OCI-LY7 (cell line): ENCODE data around the gene AMBP.

Source experiments
- CTCF ChIP-seq: fragments of 200-600 bp; sonication (generic); conservative IDR thresholded peaks from 2 replicates; pipeline ENCODE4 v1.5.1; 2014; ENCODE audit warnings: mild to moderate bottlenecking, antibody characterized with exemption, low read length, moderate library complexity, mixed read lengths
- EZH2phosphoT487 ChIP-seq: fragments of 200-600 bp; sonication (generic); IDR thresholded peaks from 2 replicates; pipeline ENCODE4 v1.6.1; 2018; ENCODE audit warnings: low read depth, borderline replicate concordance, mild to moderate bottlenecking, mixed run types, antibody characterized with exemption, low read length, moderate library complexity, mixed read lengths

GRCh38 chr9:114086607-114087006 lies 8.5 kb upstream of the AMBP start:
- TF ChIP-seq CTCF: no peak
- no peak for TF ChIP-seq EZH2phosphoT487
